ENCODE measurements around the gene RTN4RL1.
"Not testable (repeated sequence)": the region's sequence is repeated elsewhere in the genome, so short reads cannot be mapped to it uniquely, and the experiment has no call there.

RTN4RL1 gene

DNA sequence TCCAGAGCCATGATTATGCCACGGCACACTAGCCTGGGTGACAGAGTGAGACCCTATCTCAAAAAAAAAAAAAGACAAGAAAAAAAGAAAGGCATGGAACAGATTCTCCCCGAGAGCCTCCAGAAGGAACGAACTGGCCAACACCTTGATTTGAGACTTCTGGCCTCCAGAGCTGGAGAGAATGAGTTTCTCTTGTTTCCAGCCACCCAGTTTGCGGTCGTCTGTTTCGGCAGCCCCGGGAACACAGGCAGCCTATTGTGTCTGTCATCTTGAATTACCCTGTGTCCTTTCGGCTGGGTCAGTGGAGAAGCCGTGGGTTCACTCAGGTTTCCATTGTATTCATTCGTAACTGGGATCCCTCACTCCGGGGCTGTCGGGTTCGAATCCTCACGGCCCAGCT, 111.4 kb downstream of the RTN4RL1 start:
- DNase-seq = no peak

DNA sequence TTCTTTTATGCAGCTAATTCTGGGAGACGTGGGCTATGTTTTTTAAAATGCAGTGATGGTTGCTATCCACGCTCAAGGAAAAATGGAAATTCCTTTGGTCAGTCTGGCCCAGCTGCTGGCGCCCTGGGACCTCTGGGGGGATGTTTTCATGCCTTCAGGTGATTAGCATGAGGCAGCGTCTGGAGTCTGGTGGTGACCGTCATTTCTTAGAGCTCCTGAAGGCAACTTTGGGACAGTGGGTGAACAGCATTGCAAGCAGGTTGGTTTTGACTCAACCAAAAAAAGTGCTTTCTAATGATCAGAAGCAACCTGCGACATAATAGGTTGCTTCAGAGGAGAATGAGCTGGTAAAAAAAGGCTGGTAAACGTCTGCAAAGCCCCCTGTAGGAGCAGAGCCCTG, 113.0 kb downstream of the RTN4RL1 start:
- no peak for DNase-seq

DNA sequence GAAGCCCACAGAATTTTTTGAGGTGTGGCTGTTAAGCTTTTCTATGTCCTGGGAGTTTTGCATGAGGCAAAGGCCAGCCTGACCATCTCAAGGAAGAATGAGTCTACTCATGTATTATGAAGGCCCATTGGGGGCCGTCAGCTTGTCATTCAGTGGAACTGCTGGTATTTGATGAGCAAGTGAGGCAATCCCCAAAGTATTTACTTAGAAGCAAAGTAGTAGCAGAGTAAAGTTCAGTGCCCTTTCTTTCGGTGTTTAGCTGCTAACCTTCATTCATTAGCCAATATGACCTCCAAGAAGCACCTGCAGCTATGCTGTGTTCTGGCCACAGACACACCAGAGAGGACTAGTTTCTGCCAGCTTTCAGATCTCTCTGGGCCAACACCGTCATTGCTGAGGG, 115.1 kb downstream of the RTN4RL1 start:
- no peak for DNase-seq

DNA sequence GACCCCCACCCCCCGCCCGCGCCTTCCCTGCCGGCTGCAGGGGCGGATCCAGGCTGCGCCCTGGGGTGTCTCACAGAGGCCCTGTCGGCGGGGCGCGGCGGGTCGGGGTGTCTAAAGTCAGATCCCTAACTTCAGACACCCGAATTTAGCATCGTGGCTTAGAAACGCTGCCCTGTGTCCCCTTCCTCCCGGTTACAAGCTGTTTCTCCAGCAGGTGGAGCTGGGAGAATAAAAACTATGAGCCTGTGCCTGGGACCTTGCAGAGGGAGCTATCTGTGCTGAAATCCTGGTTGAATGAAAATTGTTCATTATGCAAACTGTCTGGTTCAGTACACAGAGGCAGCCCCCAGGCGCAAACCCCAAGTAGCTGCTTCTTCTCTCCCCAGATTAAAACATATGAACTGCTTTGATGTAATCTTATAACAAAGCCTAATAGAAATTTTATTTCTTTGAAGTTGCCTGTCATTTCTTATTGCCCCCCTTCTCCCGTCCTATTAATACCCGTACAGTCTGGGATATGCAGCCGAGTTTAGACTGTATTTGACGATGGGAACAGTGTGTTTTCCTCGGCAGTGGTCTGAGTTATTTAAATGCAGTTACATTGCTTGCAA, 116.3 kb downstream of the RTN4RL1 start:
- peak; percentile 68 for DNase-seq

DNA sequence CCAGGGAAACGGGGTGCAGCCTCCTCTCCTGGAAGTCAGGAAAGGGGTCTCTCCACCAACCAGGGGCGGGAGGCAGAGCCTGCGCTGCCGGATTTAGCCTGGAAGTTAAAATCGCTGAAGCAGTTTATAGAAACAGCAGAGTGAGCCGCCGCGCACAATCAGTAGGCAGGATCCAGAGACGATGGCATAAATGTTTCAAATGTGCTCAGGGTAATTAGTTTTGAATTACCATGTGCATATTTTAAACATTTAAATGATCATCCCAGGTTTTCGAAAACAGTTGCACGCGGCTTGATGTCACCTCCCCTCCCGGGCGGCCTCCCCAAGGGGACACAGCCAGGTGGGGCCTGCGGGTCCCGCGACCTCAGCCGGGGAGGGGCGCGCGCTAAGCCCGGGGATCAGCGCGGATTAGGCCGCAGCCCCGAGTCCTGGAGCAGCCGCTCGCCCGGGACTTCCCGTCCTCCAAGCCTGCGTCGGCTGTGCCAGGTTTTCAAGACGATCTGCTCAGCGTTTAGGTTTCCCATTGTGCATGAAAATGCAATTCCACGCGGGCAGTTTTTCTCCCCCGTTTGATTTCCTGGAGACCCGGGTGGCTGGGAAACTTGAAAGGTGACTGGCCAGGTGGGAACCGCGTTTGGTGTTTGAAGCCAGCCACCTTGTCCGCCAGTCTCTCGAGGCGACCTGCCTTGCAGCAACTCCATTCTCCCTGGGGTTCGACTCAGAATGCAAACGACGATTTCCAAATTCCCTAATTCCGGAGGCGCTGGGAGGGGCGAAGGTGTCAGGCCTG, 117.0 kb downstream of the RTN4RL1 start:
- DNase-seq = no peak

DNA sequence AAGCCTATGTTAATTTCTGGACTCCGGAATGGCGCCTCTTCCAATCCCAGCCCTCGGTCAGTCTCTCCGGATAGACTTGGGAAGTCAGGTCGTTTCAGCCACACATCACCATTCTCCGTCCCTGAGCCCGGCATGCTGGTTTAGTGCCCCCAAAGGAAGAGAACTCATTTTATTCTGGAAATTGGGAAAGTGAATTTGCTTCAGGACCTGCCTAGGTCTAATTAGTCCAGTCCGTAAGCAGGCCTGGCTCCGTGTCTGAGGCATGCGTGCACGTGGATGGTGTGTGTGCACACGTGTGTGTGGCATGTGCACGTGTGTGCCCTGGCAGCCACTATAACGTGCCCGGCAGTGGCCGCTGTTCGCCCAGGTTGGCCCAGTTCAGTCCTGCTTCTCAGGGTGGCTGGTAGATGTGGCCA, 117.9 kb downstream of the RTN4RL1 start:
- DNase-seq = no peak

DNA sequence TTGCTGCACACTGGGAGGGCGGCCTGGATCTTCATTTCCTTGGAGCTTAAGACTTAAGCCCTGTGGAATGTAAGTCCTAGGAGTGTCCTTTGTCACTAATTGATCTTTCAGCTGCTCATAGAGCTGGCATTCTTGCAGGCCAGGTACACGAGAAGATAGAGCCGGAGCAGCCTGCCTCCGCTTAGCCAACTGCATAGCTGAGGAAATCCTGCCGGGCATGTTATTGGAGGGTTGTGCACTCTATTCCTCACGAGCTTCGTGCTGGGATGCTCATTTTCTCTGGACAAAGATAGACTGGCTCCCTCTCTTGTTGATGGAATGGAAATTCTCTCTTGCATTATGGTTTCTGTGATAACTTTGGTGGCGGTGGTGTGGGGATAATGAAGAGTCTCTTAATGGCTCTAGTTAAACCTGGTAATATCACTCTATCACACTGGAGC, 118.5 kb downstream of the RTN4RL1 start:
- no peak for DNase-seq

DNA sequence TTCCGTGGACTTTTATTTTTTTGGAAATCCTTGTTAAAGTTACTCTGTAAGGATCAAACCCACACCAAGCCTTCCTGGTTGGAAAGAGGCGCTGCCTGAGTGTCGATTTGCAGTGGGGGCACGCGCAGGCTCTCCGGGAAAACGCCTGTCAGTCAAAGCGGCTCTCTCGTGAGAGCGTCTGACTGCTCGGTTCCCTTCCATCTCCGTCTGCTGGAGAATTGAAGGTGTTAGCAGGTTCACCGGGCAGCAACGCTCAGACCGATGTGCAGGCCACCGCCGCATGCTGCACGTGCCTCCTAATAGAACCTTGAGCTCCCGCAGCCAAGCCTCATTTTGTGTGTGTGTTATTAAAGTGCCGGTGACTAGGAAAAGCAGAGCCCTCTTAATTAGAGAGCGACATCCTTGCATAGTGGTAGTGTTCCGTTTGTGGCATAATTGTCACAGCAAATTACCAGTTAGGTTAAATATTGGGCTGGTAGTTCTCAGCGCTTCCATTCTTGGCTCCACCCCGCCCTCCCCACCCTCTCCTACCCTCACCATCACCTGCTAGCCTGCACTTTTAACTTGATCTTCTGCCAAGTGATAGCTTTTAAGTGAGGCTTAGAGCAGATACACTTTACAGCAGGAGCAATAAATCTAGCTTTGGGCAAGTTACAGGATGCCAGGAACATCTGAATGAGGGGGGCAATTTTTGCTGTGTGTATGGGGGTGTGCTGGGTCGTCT, 119.8 kb downstream of the RTN4RL1 start:
- no peak for DNase-seq

DNA sequence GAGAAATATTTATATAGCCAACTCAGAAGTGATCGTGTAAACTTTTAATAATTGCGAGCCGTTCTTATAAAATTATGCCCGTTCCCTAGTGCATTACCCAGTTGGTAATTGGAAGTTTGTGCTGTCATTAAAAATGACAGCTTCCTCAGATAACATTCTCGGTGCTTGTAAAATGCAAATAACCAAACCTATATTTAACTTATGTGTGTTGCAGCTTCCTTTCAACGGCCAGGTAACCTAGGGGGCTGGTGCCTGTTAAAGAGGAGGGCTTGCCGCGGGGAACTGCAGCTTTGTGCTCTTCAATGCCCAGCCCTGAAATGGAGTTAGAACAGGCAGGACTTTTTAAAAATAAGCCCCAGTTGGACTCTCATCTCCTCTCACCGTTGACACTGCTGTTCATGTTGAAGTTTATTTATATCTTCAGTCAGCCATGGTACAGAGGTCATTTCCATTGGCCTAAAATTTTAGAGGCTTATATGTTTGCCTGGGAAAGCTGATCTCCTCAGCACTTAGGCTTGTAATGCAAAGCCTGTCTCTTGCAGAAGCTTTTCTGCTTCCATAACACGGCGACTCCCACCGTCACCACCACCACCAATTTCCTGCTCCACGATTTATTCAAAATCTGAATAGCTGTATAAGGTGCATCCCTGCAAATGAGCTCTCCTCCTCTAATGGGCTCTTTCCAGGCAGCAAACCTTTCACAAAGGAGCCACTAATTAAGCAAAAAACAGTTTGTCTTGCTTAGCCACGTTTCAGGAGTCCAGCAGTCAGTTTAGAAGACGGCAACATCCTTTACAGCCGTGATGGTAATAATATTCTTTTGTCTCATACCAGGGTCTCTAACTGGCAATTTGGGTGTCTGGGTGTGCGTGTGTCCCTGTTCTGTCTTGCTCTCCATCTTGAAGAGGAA, 120.6 kb downstream of the RTN4RL1 start:
- no peak for DNase-seq

DNA sequence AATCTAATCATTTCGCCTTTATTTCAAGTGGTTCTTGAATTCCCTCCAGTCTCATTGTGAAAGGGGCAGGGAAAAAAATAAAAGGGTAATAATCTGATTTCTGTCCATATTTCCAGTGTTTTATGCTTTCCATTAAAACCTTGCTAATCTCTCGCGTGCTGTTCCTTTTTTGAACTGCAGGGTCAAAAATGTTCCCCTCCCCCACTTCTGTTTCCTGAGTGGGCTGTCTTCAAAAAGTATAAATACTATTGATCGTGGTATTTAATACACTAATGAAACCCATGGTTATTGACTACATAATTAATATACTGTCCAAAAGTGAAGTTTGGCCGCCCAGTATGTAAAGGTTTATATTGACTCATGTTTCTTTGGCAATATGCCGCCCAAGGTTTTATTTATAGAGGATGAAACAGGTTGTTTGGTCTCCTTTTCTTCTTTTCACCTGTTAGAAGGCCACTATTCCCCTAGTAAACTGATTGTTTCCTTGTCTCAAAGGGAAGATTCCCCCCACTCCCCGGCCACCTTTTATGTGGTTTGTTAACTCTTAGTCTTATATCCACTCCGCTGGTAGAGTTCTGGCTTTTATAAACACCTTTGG, 125.6 kb downstream of the RTN4RL1 start:
- no peak for DNase-seq

DNA sequence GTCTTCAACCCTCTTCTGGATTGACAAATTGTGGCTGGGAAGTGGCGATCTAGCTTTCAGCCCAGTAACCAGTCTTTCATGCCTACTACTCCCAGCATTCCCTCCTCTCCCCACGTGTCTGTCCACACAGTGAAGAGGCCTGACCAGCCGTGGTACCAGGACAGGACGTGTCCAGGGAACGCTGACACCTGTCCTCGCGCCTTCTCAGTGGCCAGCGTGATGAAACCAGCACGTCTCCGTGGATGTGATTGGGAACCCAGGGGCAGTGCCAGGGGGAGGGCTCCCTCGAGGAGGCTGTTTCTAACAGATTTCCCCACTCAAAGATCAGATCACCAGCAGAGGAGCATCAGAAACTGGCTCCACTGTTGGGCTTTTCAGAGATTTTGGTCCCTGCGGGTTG, 126.3 kb downstream of the RTN4RL1 start:
- no peak for DNase-seq

DNA sequence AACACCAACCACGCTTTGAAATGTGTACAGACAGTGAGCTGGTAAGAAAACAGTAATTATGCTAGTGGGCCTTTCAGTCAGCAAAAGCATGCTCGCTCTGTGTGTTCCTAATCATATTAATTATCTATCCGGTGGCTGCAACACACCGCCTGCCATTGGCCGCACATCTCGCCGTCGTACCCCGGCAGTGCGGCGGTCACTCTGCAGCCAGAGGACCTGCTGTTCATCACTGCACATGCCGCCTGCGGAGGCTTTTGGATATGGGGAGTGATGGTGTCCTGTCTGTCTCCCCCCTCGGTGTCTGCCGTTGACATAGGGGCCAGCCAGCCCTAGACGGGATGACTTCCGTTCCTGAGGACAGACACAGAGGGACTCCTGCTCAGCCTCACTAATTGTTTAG, 126.8 kb downstream of the RTN4RL1 start:
- no peak for DNase-seq

DNA sequence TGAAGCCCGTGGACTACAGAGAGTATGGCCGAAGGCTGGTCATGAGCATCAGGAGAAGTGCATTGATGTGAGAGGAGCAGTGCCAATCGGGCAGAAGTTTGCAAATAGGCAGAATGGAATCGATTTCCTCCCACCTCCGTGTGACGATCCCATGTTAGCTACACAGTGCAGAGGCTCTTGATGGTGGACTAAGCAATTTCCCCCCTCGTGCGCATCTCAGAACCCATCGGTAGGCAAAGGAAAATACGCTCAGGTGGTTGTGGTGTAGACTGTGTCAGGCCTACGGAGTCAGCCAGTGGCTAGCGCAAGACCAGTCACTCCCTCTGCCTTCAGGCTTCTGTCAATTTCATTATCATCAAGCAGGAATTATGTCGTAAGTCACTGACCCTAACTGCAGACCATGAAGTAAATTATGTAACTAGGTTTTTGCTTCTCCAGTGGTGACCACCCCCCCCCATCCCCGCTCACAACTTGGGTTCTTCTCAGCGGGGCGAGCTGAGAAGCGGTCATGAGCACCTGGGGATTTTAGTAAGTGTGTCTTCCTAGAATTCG, 128.0 kb downstream of the RTN4RL1 start:
- no peak for DNase-seq

DNA sequence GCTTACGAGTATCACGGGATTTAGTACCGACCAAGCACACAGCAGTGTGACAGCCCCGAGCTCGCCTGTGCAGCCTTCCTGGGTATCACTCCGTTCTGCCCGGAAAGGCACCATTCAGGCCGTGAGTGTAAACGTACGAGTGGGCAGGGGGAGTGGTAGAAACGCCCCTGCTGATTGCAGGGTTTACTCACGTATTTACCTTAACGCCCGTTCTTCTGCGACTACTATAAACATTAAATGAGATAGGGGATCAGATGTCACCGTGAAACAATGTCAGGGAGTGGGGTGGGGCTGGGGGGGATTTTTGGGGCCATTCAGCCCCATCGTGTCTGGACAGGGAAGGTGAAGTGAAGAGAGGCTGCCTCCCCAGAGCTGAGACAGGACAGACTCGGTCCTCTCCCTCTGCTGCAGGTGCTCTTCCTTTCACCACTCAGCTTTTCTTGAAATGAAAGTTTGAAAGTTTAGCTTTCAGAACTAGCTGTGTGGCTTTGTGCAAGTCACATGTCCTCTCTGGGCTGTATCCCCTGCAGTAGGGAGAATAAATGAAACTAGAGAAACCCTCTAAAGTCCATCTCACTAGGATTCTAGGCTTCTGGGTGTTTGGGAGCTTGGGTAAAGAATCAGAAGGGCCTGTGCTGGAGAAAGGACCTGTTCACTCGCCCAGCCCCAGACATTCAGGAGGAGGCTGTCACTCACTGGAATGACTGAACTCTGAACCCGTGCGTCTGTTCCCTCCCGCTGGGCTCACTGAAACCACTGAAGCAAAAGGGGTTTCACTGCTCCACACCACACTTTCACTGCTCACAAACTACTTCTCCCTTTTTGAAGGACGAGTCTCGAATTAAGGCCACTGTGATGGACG, 128.7 kb downstream of the RTN4RL1 start:
- DNase-seq = no peak

DNA sequence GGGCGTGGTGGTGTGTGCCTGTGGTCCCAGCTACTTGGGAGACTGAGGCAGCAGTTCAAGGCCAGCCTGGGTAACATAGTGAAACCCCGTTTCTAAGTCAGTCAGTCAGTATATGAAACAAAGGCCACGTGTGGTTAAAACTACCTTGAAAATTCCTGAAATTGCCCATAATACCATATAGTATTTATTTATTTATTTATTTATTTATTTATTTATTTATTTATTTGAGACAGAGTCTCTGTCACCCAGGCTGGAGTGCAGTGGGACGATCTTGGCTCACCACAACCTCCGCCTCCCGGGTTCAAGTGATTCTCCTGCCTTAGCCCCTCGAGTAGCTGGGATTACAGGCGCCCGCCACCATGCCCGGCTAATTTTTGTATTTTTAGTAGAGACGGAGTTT, 129.7 kb downstream of the RTN4RL1 start:
- not testable (repeated sequence) for DNase-seq

DNA sequence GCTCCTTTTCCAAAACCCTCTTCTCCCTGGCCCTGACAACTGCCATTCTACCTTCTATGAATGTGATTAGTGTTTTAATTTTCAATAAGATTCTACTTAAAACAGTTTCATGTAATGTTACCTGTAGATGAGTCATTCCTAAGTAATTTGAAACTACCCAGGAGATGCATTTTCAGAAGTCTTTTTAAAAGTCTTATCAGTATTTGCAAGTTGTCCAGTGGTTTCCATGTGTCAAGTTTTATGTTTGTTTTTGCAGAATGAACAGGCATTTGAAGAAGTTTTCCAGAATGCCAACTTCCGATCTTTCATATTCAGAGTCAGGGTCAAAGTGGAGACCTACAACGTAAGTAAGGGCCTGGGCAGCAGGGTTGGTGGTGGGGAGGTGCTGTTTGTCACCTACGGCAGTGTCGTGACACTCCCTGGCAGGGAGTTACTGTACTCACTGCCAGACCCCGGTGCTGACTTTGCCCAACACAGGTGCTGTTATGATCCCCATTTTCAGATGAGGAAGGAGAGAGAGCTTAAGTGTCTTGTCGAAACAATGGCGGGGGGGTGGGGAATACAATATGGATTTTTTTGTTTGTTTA, 130.3 kb downstream of the RTN4RL1 start:
- no peak for DNase-seq

DNA sequence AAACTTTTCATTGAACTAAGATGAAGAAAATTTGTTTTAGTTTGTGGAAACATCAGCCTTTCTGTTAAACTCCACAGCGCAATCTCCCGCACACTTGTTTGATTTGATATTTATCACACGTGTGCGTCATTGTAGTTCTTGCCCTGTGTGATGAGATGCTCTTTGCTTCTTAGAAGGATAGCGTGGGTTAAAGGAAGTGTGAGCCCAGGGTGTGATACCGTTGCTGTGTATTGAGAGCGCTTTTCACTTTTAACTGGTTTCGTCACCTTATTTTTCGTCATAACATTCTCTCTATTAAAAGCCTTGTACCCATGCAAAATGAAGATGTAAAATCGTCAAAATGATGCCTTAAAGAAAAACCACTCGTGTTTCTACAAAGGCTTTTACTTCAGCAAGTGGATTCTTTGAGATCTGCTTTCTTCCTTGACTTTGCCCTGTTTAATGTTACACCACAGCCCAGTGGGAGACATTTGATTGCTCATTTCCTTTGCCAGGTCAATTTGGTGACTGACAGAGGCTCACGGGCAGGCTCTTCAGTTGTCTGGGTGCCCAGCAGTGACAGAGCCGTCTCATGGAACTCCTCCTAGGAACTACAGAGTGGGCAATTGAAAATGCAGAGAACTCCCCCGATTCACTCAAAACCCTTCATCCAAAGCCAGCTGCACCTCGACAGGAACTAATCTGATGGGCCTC, 134.2 kb downstream of the RTN4RL1 start:
- no peak for DNase-seq

DNA sequence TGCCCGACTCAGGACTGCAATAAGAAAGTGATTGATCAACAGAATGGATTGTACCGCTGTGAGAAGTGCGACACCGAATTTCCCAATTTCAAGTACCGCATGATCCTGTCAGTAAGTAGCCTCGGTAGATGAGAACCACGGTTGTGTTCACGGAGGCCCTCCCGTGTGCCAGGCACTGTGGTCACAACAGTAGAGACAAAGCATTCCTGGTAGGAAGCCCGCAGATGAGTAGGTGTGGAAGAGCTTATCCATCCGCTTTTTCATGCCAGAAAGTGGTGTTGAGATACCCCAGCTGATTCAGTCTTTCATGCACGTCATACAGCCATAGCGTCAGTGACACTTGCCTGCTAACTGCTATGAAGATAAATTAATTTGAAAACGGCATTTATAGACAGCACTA, 136.4 kb downstream of the RTN4RL1 start:
- no peak for DNase-seq
